Esophagus muscularis mucosa (tissue), 3 donors: ENCODE data around the gene CEP112.
"Not testable (repeated sequence)": the region's sequence is repeated elsewhere in the genome, so short reads cannot be mapped to it uniquely, and the experiment has no call there.

ENCODE experiments used
- CTCF ChIP-seq, 3 experiments: fragments of 200-600 bp in 2 of 3; fragments of 450-650 bp in 1 of 3; sonication (generic) in 2 of 3; IDR thresholded peaks; one replicate each; pipeline ENCODE4 v1.5.1; 2017 to 2019; ENCODE audit warnings: antibody characterized with exemption in 3 of 3, mild to moderate bottlenecking in 2 of 3, moderate library complexity in 1 of 3
- POLR2AphosphoS5 ChIP-seq, 2 donors: sonication (generic); formaldehyde crosslinking; IDR thresholded peaks; one replicate each; pipeline ENCODE4 v1.6.1; 2017; ENCODE audit warnings: antibody characterized with exemption in 2 of 2

- not testable (repeated sequence) for TF ChIP-seq CTCF, POLR2AphosphoS5 (IDR thresholded peaks at IDR 0.05)
Measured at GRCh38 chr17:65808566-65808965, 383.4 kb downstream of the CEP112 start.
